ENCODE data around the gene ATAD2B.

Gene ATAD2B

DNA sequence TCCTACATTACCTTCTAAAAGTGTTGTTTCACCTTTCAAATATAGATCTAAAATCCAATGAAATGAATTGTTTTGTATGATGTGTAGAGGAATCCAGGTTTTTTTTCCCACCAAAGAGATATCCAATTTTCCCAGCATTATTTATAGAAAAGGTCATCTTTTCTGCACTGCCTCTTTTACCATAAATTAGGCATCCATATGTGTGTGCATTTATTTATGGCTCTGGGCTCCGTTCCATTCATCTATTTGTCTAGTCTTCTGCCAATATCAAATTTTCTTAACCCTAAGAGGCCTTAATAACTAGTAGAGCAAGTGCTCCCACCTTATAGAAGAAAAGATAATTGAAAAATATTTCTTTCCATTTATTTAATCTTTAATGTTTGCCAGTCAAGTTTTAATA lies 88.3 kb downstream of the ATAD2B start:
- DNase-seq (ENCODE audit: low read depth in 1 of 2, low spot score in 1 of 2), result no peak

DNA sequence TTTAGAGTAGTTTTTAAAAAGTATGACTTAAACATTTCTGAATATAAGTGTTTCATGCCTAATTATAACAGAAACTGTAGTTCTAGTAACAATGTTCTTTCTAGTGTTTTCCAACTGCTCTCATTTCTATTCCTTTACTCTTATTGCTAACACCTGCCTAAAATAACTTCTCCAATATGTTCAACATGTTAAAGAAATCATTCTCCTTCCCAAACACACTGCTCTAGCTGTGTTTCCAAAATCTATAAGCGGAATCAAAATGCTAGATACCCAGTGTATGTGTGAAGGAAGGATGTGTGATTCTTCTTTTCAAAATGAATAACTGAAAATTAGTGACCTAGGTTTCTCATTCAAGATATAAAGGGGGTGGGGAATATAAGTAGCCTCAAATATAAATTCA lies 89.1 kb downstream of the ATAD2B start:
- no peak for DNase-seq (ENCODE audit: low read depth in 1 of 2, low spot score in 1 of 2)

DNA sequence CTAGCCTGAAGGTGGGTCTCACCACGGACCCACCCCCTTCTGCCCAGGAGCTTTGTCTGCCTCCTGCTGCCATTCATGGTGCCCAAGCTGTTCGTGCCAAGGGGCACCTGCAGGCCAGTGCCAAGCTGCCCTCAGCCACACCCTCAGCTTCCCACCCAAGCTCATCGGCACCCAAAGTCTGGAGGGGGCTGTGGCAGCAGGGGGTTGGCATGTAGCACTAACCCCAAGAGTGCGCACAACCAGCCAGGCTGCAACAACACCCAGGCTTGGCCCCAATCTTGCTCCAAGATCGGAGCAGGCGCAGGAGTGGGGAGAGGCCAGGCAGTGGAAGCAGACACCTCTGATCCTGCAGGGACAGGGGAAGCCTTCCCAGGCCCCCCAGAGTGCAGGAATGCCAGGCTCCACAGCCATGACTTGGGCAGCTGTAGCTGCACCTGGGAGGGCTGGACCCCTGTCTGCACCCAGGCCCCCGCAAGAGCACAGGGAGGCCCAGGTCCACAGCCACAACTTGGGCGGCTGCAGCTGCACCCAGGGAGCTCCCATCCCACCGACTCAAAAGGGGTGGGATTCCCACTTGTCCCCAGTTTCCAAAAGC lies 89.9 kb downstream of the ATAD2B start:
- no peak for DNase-seq (ENCODE audit: low read depth in 1 of 2, low spot score in 1 of 2)

DNA sequence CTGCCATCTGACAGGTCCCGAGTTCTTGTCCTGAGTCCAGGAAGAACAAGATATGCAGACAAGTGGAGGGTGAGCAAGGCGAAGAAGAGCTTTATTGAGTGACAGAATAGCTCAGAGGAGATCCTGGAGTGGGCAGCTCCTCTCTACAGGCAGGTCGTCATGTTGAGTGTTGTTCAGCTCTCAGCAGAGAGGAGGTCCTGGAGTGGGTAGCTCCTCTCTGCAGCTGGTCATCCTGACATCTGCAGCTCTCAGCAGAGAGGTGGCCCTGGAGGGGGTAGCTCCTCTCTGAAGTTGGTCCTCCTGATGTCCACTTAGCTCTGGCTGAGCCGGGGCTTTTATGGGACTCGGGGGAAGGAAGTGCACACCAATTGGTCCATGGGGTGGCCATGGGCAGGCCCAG lies 90.4 kb downstream of the ATAD2B start:
- DNase-seq (ENCODE audit: low read depth in 1 of 2, low spot score in 1 of 2), result no peak

DNA sequence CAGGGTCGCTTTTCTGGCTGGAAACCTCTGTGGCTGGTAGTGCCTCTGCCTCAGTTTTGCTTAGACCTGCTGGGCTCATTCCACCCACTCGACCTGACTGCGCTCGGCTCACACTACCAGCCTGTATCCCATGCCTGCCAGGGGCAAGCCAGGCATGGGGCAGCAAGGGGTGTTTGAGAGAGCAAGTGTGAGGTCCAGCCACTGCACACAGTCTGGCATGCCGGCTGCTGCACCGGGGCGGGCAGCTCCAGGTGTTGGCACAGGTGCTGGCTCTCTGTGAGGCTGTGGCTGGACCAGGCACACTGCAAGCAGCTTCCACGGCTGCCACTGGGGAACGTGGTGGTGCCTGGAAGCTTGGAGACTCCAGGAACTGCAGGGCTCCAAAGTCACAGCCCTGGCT lies 90.9 kb downstream of the ATAD2B start:
- DNase-seq (ENCODE audit: low read depth in 1 of 2, low spot score in 1 of 2), result no peak

DNA sequence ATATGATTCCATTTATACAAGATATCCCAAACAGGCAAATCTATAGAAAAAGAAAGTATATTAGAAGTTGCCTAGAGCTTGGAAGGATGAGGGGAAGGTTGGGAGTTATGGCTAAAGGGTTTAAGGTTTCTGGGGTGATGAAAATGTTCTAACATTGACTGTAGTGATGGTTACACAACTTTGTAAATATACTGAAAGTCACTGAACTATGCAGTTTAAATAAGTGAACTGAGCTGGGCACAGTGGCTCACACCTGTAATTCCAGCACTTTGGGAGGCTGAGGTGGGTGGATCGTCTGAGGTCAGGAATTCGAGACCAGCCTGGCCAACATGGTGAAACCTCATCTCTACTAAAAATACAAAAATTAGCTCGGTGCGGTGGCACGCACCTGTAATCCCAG lies 91.5 kb downstream of the ATAD2B start:
- DNase-seq (ENCODE audit: low read depth in 1 of 2, low spot score in 1 of 2), result no peak

DNA sequence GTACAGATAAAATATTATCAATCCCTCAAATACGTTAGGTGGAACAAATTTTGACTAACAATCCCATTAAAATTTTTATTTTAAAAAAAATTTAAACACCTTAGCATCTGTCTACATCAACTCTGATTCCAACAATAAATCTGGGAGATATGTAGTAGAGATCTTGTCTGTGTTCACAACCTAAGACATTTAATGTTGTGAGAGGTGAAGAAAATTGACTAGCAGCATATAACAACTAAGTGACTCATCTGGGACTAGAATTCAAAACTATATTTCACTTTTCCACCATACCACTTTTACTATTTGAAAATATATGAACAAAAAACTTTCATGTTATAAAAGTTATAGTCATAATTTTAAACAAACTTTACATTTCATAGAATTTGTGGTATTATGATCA lies 97.9 kb downstream of the ATAD2B start:
- DNase-seq (ENCODE audit: low read depth in 1 of 2, low spot score in 1 of 2), result no peak

DNA sequence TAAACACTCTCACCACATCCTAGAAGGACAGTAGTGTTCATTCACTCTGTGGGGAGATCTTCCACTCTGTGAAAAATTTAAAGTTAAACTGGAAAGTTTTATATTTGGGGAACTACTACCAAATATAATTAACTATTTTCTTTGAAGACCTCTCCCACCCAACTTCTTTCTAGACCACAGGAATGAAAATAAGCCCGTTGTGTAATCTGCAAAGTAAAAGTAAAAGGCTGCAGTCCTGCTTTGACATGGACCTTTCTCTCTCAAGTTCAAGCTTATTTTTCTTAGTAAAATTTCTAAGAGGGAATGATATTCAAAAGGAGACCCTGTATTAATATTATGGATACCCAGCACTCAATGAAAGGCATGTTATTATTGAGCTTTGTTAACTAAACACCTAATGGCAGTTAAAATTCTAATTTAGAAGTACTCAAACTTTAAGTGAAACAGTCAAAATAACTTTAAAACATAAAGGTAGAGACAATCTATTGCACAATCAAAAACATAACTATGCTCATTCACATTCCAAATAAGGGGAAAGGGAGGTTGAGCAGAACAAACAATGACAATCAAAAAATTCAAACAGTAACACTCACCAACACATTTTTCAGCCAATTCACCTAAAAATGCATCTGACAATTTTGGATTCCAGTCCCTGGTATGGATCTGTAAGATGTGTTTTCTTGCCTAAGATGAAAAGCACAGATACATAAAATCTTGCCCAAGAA lies 98.5 kb downstream of the ATAD2B start:
- DNase-seq (ENCODE audit: low read depth in 1 of 2, low spot score in 1 of 2), result no peak

DNA sequence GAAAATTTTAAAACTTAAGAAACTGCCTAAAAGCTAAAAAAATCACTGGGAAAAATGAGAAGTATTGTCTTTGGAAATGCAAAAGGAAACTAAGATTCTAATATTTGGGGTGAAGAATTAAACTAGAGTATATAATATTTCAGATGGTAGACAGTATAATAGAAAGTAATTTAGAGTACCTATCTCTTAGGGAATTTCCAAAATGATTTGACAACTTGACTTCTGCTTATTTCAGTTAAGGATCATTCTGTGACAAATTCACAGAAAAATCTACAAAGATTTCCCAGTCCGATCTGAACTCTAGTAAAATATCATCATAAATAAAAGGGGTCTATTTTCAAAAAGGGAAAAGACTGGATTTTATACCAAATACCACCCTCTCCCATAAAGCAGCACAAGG lies 99.6 kb downstream of the ATAD2B start:
- DNase-seq (ENCODE audit: low read depth in 1 of 2, low spot score in 1 of 2), result no peak

DNA sequence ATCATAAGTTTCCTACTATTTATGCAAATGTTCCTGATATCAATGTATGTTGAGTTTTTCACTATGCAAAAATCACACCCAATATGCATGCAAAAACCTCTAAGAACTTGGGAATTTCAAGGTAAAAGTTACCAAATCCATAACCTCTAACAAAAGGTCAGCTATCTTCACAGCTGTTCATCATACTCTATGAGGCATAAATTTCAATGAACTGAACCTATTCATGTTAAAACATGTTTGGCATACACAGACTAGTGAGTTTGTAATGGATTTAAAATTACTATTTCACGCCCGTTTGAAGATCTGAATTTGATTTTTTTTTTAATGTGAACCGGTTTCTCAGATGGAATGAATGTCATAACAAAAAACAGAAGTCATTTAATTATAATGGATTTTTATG lies 100.2 kb downstream of the ATAD2B start:
- DNase-seq (ENCODE audit: low read depth in 1 of 2, low spot score in 1 of 2), result no peak

DNA sequence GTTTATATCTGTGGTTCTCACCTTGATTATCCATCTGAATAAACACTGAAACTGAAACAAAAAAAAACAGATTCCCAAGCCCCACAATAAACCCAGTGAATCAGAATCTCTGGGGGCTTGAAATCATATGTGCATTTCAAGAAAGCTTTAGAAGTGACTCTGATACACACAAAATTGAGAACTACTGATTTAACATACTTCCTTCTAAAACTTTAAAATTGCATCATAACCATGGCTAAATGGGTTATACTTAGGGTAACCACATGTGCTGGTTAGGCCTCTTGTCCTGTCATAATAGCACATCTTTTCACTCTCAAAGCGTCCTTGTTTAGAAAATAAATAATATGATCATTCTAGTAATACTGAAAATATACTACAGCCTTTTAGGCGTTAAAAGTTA lies 100.9 kb downstream of the ATAD2B start:
- DNase-seq (ENCODE audit: low read depth in 1 of 2, low spot score in 1 of 2), result no peak

DNA sequence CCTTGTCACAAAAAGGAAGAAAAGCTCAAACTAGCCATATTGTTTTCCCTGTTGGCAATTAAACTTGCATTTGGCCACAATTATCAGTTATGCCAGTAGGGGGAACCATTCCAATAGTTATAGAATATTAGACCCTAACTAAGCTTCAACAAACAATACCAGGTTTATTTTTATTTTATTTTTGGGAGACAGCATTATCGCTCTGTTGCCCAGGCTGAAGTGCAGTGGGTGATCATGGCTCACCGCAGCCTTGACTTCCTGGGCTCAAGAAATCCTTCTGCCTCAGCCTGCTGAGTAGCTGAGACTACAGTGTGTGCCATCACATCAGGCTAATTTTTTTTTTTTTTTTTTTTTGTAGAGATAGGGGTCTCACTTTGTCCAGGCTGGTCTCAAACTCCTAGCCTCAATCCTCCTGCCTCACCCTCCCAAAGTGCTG lies 102.1 kb downstream of the ATAD2B start:
- DNase-seq (ENCODE audit: low read depth in 1 of 2, low spot score in 1 of 2), result peak in 1 of 2 donors; percentile 28

DNA sequence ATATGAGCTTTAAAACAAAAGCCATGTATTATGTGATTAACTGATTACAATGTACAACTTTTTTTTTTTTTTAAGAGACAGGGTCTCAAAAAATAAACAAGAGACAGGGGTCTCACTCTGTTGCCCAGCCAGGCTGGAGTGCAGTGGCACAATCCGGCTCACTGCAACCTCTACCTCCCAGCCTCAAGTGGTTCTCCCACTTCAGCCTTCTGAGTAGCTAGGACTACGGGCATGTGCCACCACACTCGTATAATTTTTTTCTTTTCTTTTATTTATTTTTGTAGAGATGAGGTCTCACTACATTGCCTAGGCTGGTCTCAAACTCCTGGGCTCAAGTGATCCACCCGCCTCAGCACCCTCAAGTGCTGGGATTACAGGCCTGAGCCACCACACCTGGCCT lies 103.1 kb downstream of the ATAD2B start:
- DNase-seq (ENCODE audit: low read depth in 1 of 2, low spot score in 1 of 2), result no peak

DNA sequence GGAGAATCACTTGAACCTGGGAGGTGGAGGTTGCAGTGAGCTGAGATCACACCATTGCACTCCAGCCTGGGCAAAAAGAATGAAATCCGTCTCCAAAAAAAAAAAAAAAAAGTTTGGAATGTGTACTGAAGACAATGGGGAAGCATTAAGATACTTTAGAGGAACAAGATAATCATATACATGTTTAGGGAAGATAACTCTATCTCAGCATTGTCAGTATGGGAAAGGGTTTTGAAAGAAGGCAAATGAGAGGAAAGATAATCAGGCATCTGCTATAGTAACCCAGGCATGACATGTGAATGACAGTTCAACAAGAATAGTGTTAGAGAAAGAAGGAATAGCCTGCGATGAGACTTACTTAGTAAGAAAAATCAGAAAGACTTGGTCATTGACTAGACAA lies 112.0 kb downstream of the ATAD2B start:
- no peak for DNase-seq (ENCODE audit: low read depth in 1 of 2, low spot score in 1 of 2)

DNA sequence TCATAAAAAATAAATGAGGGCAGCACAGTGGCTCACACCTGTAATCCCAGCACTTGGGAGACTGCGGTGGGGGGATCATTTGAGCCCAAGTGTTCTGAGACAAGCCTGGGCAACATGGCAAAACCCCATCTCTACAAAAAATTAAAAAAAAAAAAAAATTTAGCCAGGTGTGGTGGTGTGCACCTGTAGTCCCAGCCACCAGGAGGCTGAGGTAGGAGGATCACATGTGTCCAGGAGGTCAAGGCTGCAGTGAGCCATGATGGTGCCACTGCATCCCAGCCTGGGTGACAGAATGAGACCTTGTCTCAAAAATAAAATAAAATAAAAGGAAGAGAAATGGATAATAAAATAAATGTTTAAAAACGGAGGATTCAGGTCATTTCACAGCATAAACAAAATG lies 113.5 kb downstream of the ATAD2B start:
- no peak for DNase-seq (ENCODE audit: low read depth in 1 of 2, low spot score in 1 of 2)

DNA sequence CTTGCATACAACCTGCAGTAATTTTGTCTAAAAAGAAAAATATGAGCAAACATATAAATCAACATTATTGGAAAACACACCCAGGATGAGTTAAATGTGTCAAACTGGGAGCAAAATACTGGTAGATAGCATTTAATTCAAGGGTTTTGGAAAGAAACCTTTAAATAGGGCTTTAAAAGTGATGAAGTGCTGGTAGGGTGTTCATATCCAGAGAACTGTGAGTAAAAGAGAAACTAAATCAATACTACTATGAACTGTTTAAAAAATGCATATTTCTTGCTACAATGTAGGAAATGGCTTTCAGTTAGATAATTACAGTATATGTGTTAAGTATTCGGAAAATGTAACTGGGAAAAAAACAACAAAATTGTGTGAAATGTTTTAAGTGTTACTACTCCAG lies 117.8 kb downstream of the ATAD2B start:
- DNase-seq (ENCODE audit: low read depth in 1 of 2, low spot score in 1 of 2), result no peak

DNA sequence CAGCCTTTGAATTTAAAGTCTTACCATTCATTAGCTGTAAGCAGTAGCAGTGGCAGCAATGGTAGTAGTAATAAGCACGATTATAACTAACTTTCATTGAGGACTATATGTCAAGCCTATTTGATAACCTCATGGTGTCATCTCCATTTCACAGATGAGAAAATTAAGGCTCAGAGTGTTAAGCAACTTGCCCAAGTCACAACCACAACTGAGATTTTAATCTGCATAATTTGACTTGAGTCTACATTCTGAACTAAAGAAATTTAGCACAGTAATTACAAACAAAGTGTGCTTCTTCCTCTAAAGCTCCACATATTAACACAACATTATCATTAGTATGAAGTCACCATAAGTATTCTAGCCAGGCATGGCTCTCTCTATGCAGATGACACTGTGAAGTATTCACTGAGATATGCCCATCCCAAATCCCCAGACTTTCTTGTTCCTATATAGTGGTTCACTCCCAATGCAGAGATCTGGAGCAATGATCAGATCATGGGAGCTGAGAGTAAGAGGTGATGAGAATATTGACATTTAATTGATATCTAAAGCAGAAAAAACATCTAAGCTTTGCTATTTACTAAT lies 120.2 kb downstream of the ATAD2B start:
- no peak for DNase-seq (ENCODE audit: low read depth in 1 of 2, low spot score in 1 of 2)

DNA sequence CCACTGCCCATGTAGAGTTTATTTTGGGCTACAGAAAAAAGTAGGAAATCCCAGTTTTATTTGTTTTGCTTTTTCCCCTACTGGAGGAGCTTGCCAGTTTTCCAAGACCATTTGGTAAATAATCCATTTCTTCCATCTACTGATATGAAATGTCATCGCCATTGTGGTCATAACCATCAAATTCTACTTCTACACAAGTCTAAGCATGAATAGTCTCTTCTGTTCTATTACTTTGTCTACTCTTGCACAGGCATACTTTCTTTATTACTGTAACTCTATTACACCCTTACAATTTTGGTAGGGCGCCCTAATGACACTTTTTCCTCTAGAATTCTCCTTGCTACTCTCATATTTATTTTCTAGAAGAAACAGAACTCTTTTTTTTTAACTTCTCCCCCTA lies 120.7 kb downstream of the ATAD2B start:
- no peak for DNase-seq (ENCODE audit: low read depth in 1 of 2, low spot score in 1 of 2)

DNA sequence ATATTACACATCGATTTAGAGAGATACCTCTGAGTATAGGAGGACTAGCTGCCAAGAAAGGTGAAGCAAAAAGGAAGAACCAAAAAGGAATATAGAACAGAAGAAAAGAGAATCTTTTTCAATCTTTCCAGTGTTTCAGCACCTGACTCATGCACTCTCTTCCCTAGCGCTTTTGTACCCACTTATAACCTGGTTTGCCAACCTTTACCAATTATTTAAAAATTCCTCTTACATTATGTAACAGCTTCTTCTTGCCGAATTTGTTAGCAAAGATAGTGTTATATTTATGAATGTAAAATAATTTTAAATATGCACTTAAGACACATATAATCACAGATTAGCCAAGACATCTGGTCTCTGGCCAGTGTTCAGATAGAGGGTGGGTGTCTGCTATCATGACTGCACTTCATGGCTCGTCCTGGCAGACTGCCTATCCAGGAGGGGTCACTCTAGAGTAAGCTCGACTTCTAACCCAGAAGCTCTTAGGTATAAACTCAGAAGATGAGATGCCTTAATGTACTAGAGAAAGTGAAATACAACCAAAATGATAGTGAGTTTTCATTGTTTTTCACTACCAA lies 122.9 kb downstream of the ATAD2B start:
- no peak for DNase-seq (ENCODE audit: low read depth in 1 of 2, low spot score in 1 of 2)

DNA sequence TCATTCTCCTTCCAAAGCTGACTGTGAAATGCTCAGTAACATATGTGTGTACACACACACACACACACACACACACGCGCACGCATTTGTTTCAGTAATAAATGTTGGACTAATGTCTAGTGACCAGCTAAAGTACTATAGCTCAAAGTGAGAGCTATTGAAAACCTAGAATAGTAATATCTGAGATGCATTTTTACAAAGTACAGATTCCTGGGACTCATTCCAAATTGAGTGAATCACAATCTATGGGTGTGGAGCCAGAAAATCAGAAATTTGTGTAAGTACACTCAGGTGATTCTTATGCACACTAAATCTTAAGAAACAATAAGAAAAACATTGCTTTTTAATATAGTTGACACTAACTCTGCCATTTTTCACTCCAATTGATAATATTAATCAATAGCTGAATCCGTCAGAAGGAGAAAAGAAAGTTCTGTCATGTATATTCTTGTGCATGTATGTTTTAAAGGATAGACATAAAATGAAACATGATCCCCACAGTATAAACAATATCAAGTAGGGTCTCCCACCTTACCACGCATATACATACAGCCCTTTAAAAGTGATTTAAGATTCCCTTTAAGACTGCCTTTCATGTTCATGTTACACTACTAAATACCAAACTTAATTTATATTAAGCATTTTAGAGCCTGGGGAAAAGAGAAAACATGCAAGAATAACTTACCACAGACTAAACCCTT lies 123.5 kb downstream of the ATAD2B start:
- no peak for DNase-seq (ENCODE audit: low read depth in 1 of 2, low spot score in 1 of 2)

DNA sequence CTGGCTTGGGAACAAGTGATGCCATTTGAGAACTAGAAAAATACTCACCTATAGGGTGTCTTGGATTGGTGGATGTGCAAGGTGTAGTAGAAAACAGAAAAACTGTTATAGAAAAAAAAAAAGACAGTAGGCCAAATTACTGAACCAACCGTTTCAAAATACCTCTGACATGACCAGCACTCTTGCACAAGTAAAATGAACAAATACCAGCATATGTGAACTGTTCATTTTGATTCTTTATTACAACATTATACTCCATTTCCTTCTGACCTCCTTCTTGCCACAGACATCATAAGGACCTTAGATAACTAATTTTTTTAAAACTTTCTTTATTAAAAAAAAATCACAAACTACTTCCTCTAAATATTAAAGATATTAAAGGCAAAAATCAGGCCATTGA lies 125.5 kb downstream of the ATAD2B start:
- DNase-seq (ENCODE audit: low read depth in 1 of 2, low spot score in 1 of 2), result no peak

DNA sequence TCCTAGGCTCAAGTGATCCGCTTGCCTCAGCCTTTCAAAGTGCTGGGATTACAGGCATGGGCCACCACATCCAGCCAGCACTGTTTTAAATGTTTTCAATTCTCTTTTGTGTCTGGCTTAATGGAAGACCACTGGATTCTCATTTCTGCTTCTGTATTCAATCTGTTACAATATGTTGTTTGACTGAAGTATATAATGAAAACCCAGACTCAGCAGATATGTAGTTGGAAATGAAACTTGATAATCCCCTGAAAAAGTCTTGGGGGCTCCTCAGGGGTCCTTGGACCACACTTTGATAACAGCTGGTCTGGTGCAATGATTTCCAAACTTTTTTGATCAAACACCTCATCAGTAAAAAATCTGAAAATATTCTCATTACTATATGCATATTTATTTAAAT lies 132.7 kb downstream of the ATAD2B start:
- no peak for DNase-seq (ENCODE audit: low read depth in 1 of 2, low spot score in 1 of 2)

All from activated CD4-positive, alpha-beta T cell treated with anti-CD3 and anti-CD28 coated beads, Interleukin-2, amount 50 U/mL, for 24 hours (primary cell).